Measurements from ENCODE around the gene AKR1B15. TPM values are rescaled to one million over a fixed set of nuclear protein-coding genes. Genes with fewer than 3 reads are reported as not detected.
A peak's percentile ranks its signal among the peaks of the same experiment; 100 is the strongest.
"Not testable (repeated sequence)": the region's sequence is repeated elsewhere in the genome, so short reads cannot be mapped to it uniquely, and the experiment has no call there.

AKR1B15 gene
- total RNA-seq, 1 donor from 2014 or later, result not detected

DNA sequence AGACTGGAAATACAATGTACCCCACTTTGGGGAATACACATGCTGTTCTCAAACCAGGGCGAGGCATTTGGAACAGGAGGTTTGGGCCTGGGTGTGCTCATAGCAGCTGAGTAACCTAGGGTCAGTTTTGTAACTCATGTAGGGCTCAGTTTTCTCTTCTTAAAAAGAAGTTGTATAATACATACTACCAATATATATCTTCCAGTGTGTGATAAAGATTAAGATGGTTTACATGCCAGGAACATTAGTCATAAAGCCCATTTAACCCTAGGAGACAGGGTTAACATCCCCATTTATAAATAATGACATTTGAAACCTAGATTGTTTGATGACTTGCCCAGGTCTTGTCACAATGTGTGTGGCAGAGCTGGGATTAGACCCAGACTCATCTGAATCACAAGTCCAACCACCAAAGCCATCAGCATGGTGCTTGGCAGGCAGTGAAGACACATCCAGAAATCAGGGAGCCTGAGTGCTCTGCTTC lies 15.6 kb upstream of the AKR1B15 start:
- Histone ChIP-seq H3K27ac (replicated peaks) (no peak overlapping the region), H3K4me1 (peaks cover 4% of the 10 kb centered on the region)
- intact Hi-C loops (cut with micrococcal nuclease), result no loop called here

GRCh38 chr7:134534633-134535032 lies 14.3 kb upstream of the AKR1B15 start:
- TF ChIP-seq, protein P1, sequence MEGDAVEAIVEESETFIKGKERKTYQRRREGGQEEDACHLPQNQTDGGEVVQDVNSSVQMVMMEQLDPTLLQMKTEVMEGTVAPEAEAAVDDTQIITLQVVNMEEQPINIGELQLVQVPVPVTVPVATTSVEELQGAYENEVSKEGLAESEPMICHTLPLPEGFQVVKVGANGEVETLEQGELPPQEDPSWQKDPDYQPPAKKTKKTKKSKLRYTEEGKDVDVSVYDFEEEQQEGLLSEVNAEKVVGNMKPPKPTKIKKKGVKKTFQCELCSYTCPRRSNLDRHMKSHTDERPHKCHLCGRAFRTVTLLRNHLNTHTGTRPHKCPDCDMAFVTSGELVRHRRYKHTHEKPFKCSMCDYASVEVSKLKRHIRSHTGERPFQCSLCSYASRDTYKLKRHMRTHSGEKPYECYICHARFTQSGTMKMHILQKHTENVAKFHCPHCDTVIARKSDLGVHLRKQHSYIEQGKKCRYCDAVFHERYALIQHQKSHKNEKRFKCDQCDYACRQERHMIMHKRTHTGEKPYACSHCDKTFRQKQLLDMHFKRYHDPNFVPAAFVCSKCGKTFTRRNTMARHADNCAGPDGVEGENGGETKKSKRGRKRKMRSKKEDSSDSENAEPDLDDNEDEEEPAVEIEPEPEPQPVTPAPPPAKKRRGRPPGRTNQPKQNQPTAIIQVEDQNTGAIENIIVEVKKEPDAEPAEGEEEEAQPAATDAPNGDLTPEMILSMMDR (IDR thresholded peaks at IDR 0.05; ENCODE audit: borderline replicate concordance), result no peak

More for the DNA sequence above, 15.6 kb upstream of the AKR1B15 start:
- TF ChIP-seq, protein P1 (IDR thresholded peaks at IDR 0.05; ENCODE audit: borderline replicate concordance), result no peak
- peaks cover 11% of the 10 kb centered on the region for H3K27me3 ChIP-seq (ENCODE audit: low read depth)
- DNase-seq, result no peak
- H3K9me3 ChIP-seq (replicated peaks), result no peaks in the 10 kb centered on the region
- no peaks in the 10 kb centered on the region for H3K36me3 ChIP-seq
- H3K4me3 ChIP-seq, result no peak overlapping the region

DNA sequence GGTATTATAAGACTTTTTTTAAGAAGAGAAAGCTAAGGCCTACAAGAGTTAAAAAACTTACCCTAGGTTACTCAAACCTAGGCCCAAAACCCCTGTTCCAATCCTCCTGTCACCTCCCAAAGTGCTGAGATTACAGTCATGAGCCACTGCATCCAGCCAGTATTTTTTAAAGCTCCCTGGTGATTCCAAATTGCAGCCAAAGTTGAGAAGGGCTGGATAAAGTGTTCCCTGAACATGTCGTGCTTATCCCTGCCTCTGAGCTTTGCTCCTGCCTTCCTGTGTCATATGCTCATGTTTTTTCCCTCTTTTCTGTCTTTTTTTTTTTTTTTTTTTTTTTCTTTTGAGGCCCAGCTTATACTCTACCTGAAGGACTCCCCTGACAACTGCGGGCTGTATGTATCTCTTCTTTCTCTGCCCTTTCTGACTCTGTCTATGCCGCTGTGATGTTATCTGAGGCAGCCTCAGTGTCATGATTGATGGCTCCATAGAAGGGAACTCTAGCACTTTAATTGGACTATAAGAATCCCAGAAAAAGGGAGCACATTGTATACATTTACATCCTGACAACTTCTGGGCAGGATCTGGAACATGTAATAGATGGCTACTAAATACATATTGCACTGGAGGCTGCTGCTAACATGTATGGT lies 13.5 kb upstream of the AKR1B15 start:
- no peak overlapping the region for H3K4me3 ChIP-seq
- DNase-seq, result no peak
- intact Hi-C loops (cut with micrococcal nuclease), result no loop called here
- peak overlapping the region; percentile 23 for H3K27ac ChIP-seq (replicated peaks)
- H3K4me1 ChIP-seq, result peaks cover 4% of the 10 kb centered on the region
- H3K9me3 ChIP-seq (replicated peaks), result no peaks in the 10 kb centered on the region
- H3K36me3 ChIP-seq, result no peaks in the 10 kb centered on the region
- TF ChIP-seq, protein P1 (IDR thresholded peaks at IDR 0.05; ENCODE audit: borderline replicate concordance), result no peak
- H3K27me3 ChIP-seq (ENCODE audit: low read depth), result peaks cover 16% of the 10 kb centered on the region

More at GRCh38 chr7:134534633-134535032, 14.3 kb upstream of the AKR1B15 start:
- Histone ChIP-seq H3K27me3 (ENCODE audit: low read depth) (peaks cover 10% of the 10 kb centered on the region), H3K27ac (replicated peaks) (no peak overlapping the region), H3K36me3 (no peaks in the 10 kb centered on the region), H3K4me3 (no peak overlapping the region), H3K9me3 (replicated peaks) (no peaks in the 10 kb centered on the region), H3K4me1 (peaks cover 4% of the 10 kb centered on the region)
- DNase-seq, result no peak
- intact Hi-C loops (cut with micrococcal nuclease), result no loop called here

- Histone ChIP-seq H3K36me3 (no peaks in the 10 kb centered on the region), H3K4me1 (peaks cover 4% of the 10 kb centered on the region), H3K4me3 (no peak overlapping the region), H3K9me3 (replicated peaks) (no peaks in the 10 kb centered on the region), H3K27ac (replicated peaks) (no peak overlapping the region), H3K27me3 (ENCODE audit: low read depth) (peaks cover 21% of the 10 kb centered on the region)
- no peak for DNase-seq
- intact Hi-C loops (cut with micrococcal nuclease), result no loop called here
- TF ChIP-seq, protein P1 (IDR thresholded peaks at IDR 0.05; ENCODE audit: borderline replicate concordance), result no peak
These were observed 13.0 kb upstream of the AKR1B15 start for GRCh38 chr7:134535919-134536299.

DNA sequence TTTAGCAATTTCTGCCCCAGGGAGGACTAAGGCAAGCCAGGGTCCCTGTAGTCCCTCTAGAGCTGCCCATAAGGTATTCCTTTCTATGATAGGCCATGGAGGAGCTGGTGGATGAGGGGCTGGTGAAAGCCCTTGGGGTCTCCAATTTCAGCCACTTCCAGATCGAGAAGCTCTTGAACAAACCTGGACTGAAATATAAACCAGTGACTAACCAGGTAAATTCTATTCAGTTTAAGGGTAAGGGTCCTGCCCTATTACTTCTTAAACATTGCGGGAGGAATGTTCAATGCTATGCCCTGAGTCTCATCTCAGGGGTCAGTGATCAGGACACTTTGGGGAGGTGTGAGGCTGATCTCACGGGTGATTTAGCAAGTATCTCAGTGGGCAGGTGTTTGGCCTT lies 12.4 kb upstream of the AKR1B15 start:
- H3K36me3 ChIP-seq; H3K4me3 ChIP-seq; H3K4me1 ChIP-seq; H3K9me3 ChIP-seq (replicated peaks); intact Hi-C loops (cut with micrococcal nuclease); DNase-seq; H3K27ac ChIP-seq (replicated peaks): not testable (repeated sequence)
- H3K27me3 ChIP-seq (ENCODE audit: low read depth), result peaks cover 22% of the 10 kb centered on the region

GRCh38 chr7:134537273-134537781 lies 11.6 kb upstream of the AKR1B15 start:
- H3K4me1 ChIP-seq; H3K9me3 ChIP-seq (replicated peaks); H3K36me3 ChIP-seq; H3K4me3 ChIP-seq; DNase-seq; intact Hi-C loops (cut with micrococcal nuclease); H3K27ac ChIP-seq (replicated peaks): not testable (repeated sequence)
- H3K27me3 ChIP-seq (ENCODE audit: low read depth), result peaks cover 28% of the 10 kb centered on the region

All from left ventricle myocardium inferior (tissue), 1 donor.